Measurements from ENCODE around the gene PRR33.

The PRR33 gene

DNA sequence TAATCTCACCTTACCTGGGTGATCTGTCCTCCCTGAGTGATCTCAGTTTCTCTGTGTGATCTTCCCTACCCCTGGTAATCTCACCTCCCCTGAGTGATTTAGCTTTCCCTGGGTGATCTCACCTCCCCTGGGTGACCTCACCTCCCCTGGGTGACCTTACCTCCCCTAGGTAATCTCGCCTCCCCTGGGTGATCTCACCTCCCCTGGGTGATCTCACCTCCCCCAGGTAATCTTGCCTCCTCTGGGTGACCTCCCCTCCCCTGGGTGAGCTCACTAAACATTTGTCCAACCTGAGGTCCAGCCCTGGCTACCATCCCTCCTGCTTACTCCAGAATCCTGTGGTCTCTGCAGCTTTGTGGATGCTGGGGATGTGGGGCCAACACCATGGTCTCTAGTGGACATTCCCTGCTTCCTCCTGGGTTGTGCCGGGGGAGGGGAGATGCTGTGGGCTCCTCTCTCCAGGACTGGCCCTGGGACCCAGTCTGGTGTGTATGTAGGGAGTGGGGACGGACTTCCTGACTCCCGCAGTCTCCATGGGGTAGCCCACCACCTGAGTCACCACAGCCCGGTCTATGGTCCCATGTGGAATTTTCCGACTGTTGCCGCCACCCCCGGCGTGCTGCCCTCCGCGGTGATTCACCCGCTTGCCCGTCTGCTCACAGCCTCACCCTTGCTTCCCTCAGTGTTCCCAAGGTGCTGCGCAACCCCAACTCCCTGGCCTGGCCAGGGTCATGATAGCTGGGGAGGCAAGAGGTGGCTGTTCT is 28.9 kb downstream of the PRR33 start:
- no peaks in the 10 kb centered on the region for H3K9me3 ChIP-seq (ENCODE audit: control insufficient read depth, insufficient read depth, low read depth, low read length)
- H3K27ac ChIP-seq (ENCODE audit: low read depth, low read length), result no peak overlapping the region
- no peak overlapping the region for H3K9ac ChIP-seq (ENCODE audit: low read length)

DNA sequence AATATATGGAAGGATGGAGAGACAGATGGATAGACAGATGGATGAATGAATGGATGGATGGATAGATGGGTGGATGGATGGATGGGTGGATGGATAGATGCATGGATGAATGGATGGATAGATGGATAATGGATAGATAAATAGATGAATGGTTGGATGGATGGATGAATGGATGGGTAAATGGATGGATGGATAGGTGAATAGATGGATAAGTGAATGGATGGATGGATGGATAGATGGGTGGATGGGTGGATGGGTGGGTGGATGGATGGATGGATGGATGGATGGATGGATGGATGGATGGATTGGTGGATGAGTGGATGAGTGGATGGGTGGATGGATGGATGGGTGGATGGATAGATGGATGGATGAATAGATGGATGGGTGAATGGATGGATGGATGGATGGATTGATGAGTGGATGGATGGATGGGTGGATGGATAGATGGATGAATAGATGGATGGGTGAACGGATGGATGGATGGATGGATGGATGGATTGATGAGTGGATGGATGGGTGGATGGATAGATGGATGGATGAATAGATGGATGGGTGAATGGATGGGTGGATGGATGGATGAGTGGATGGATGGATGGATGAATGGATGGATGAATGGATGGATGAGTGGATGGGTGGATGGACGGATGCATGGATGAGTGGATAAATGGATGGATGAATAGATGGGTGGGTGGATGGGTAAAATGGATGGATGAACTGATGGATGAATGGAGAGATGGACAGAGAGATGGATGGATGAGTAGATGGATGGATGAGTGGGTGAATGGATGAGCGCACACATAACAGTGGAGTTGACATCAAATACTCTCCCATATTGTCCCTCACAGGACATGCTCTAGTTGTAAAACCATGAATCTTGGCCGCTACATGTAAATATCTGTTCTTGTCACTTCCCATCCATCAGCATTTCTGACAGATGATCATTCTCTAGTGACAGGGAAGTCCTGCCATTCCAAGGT is 30.0 kb downstream of the PRR33 start:
- Histone ChIP-seq H3K9me3 (ENCODE audit: control insufficient read depth, insufficient read depth, low read depth, low read length) (no peaks in the 10 kb centered on the region), H3K27me3 (ENCODE audit: control insufficient read depth, insufficient read depth, low read length) (peaks cover 22% of the 10 kb centered on the region), H3K9ac (ENCODE audit: low read length) (no peak overlapping the region), H3K4me1 (ENCODE audit: control insufficient read depth, insufficient read depth, low read length) (peaks cover 17% of the 10 kb centered on the region), H3K4me3 (ENCODE audit: low read depth, low read length) (no peak overlapping the region), H3K36me3 (ENCODE audit: control insufficient read depth, insufficient read depth, low read length) (no peaks in the 10 kb centered on the region), H3K27ac (ENCODE audit: low read depth, low read length) (no peak overlapping the region)

More for the DNA sequence above, 28.9 kb downstream of the PRR33 start:
- Histone ChIP-seq H3K27me3 (ENCODE audit: control insufficient read depth, insufficient read depth, low read length) (peaks cover 22% of the 10 kb centered on the region), H3K4me3 (ENCODE audit: low read depth, low read length) (no peak overlapping the region), H3K4me1 (ENCODE audit: control insufficient read depth, insufficient read depth, low read length) (peaks cover 17% of the 10 kb centered on the region), H3K36me3 (ENCODE audit: control insufficient read depth, insufficient read depth, low read length) (no peaks in the 10 kb centered on the region)

DNA sequence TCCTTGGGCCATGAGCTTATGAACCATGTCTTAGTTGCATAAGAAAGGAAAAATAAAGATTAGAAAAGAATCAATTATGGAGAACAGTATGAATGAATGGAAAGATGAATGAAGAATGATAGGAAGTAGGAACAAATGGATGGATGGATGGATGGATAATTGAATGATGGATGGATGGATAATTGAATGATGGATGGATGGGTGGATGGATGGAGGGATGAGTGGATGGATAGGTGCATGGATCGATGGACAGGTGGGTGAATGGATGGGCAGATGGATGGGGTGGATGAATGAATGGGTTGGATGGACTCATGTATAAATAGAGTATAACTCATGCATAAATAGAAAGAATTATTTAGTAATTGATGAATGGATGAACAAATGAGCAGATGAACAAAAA is 31.6 kb downstream of the PRR33 start:
- Histone ChIP-seq H3K9me3 (ENCODE audit: control insufficient read depth, insufficient read depth, low read depth, low read length) (no peaks in the 10 kb centered on the region), H3K4me1 (ENCODE audit: control insufficient read depth, insufficient read depth, low read length) (peaks cover 17% of the 10 kb centered on the region), H3K27ac (ENCODE audit: low read depth, low read length) (no peak overlapping the region), H3K4me3 (ENCODE audit: low read depth, low read length) (no peak overlapping the region), H3K9ac (ENCODE audit: low read length) (no peak overlapping the region), H3K27me3 (ENCODE audit: control insufficient read depth, insufficient read depth, low read length) (peaks cover 22% of the 10 kb centered on the region), H3K36me3 (ENCODE audit: control insufficient read depth, insufficient read depth, low read length) (no peaks in the 10 kb centered on the region)

DNA sequence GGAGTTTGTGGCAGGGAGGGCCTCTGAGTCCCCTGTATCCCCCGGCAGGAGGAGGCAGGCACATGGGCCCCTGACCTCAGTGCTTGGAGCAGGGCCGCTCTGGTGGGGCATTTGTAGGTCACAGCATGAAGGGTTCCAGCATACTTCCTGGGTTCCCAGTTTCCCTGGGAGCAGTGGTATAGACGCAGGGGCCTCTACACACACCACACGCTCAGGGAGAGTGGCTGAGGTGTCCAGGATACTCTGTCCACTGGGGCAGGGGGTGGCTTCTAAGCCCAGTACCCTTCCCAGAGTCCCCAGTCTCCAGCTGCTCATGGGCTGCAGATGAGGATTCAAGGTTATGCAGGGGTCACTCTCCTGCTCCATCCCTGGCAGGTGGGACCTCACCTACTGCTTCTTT is 32.7 kb downstream of the PRR33 start:
- Histone ChIP-seq H3K9ac (ENCODE audit: low read length) (no peak overlapping the region), H3K36me3 (ENCODE audit: control insufficient read depth, insufficient read depth, low read length) (no peaks in the 10 kb centered on the region), H3K4me1 (ENCODE audit: control insufficient read depth, insufficient read depth, low read length) (peaks cover 11% of the 10 kb centered on the region), H3K4me3 (ENCODE audit: low read depth, low read length) (no peak overlapping the region), H3K27me3 (ENCODE audit: control insufficient read depth, insufficient read depth, low read length) (peaks cover 16% of the 10 kb centered on the region), H3K27ac (ENCODE audit: low read depth, low read length) (no peak overlapping the region), H3K9me3 (ENCODE audit: control insufficient read depth, insufficient read depth, low read depth, low read length) (no peaks in the 10 kb centered on the region)

GRCh38 chr11:1858576-1858975 is 33.1 kb downstream of the PRR33 start:
- Histone ChIP-seq H3K9ac (ENCODE audit: low read length) (no peak overlapping the region), H3K4me3 (ENCODE audit: low read depth, low read length) (no peak overlapping the region)

GRCh38 chr11:1858154-1858553 is 33.5 kb downstream of the PRR33 start:
- Histone ChIP-seq H3K36me3 (ENCODE audit: control insufficient read depth, insufficient read depth, low read length) (no peaks in the 10 kb centered on the region), H3K4me3 (ENCODE audit: low read depth, low read length) (no peak overlapping the region), H3K27me3 (ENCODE audit: control insufficient read depth, insufficient read depth, low read length) (peaks cover 14% of the 10 kb centered on the region), H3K27ac (ENCODE audit: low read depth, low read length) (no peak overlapping the region), H3K4me1 (ENCODE audit: control insufficient read depth, insufficient read depth, low read length) (peaks cover 4% of the 10 kb centered on the region), H3K9me3 (ENCODE audit: control insufficient read depth, insufficient read depth, low read depth, low read length) (no peaks in the 10 kb centered on the region), H3K9ac (ENCODE audit: low read length) (no peak overlapping the region)

More at GRCh38 chr11:1858576-1858975, 33.1 kb downstream of the PRR33 start:
- H3K27me3 ChIP-seq (ENCODE audit: control insufficient read depth, insufficient read depth, low read length), result peaks cover 16% of the 10 kb centered on the region
- H3K4me1 ChIP-seq (ENCODE audit: control insufficient read depth, insufficient read depth, low read length), result peaks cover 8% of the 10 kb centered on the region
- no peak overlapping the region for H3K27ac ChIP-seq (ENCODE audit: low read depth, low read length)
- no peaks in the 10 kb centered on the region for H3K36me3 ChIP-seq (ENCODE audit: control insufficient read depth, insufficient read depth, low read length)
- no peaks in the 10 kb centered on the region for H3K9me3 ChIP-seq (ENCODE audit: control insufficient read depth, insufficient read depth, low read depth, low read length)

- Histone ChIP-seq H3K36me3 (ENCODE audit: control insufficient read depth, insufficient read depth, low read length) (no peaks in the 10 kb centered on the region), H3K4me3 (ENCODE audit: low read depth, low read length) (no peak overlapping the region), H3K9ac (ENCODE audit: low read length) (no peak overlapping the region), H3K27me3 (ENCODE audit: control insufficient read depth, insufficient read depth, low read length) (peaks cover 3% of the 10 kb centered on the region), H3K9me3 (ENCODE audit: control insufficient read depth, insufficient read depth, low read depth, low read length) (no peaks in the 10 kb centered on the region), H3K27ac (ENCODE audit: low read depth, low read length) (no peak overlapping the region), H3K4me1 (ENCODE audit: control insufficient read depth, insufficient read depth, low read length) (no peaks in the 10 kb centered on the region)
These were observed 34.6 kb downstream of the PRR33 start for GRCh38 chr11:1857064-1857463.

- Histone ChIP-seq H3K27ac (ENCODE audit: low read depth, low read length) (no peak overlapping the region), H3K36me3 (ENCODE audit: control insufficient read depth, insufficient read depth, low read length) (no peaks in the 10 kb centered on the region), H3K27me3 (ENCODE audit: control insufficient read depth, insufficient read depth, low read length) (no peaks in the 10 kb centered on the region; the same call in 1 of the 2 replicates), H3K4me1 (ENCODE audit: control insufficient read depth, insufficient read depth, low read length) (no peaks in the 10 kb centered on the region), H3K9ac (ENCODE audit: low read length) (no peak overlapping the region), H3K4me3 (ENCODE audit: low read depth, low read length) (no peak overlapping the region), H3K9me3 (ENCODE audit: control insufficient read depth, insufficient read depth, low read depth, low read length) (no peaks in the 10 kb centered on the region)
These were observed 35.2 kb downstream of the PRR33 start for GRCh38 chr11:1856306-1857005.

GRCh38 chr11:1855886-1856265 is 35.8 kb downstream of the PRR33 start:
- no peaks in the 10 kb centered on the region for H3K36me3 ChIP-seq (ENCODE audit: control insufficient read depth, insufficient read depth, low read length)
- no peak overlapping the region for H3K9ac ChIP-seq (ENCODE audit: low read length)
- no peak overlapping the region for H3K27ac ChIP-seq (ENCODE audit: low read depth, low read length)
- no peaks in the 10 kb centered on the region for H3K4me1 ChIP-seq (ENCODE audit: control insufficient read depth, insufficient read depth, low read length)
- no peak overlapping the region for H3K4me3 ChIP-seq (ENCODE audit: low read depth, low read length)
- no peaks in the 10 kb centered on the region for H3K9me3 ChIP-seq (ENCODE audit: control insufficient read depth, insufficient read depth, low read depth, low read length)
- no peaks in the 10 kb centered on the region; the same call in 1 of the 2 replicates for H3K27me3 ChIP-seq (ENCODE audit: control insufficient read depth, insufficient read depth, low read length)

GRCh38 chr11:1854949-1855885 is 36.5 kb downstream of the PRR33 start:
- Histone ChIP-seq H3K27ac (ENCODE audit: low read depth, low read length) (no peak overlapping the region), H3K27me3 (ENCODE audit: control insufficient read depth, insufficient read depth, low read length) (no peaks in the 10 kb centered on the region; the same call in 1 of the 2 replicates), H3K9me3 (ENCODE audit: control insufficient read depth, insufficient read depth, low read depth, low read length) (no peaks in the 10 kb centered on the region), H3K36me3 (ENCODE audit: control insufficient read depth, insufficient read depth, low read length) (no peaks in the 10 kb centered on the region), H3K4me3 (ENCODE audit: low read depth, low read length) (no peak overlapping the region), H3K9ac (ENCODE audit: low read length) (no peak overlapping the region), H3K4me1 (ENCODE audit: control insufficient read depth, insufficient read depth, low read length) (no peaks in the 10 kb centered on the region; the same call in 1 of the 2 replicates)

Data from HUES6 (cell line).